ENCODE measurements around the gene HEXD.
"Not testable (repeated sequence)": the region's sequence is repeated elsewhere in the genome, so short reads cannot be mapped to it uniquely, and the experiment has no call there.

Gene HEXD

DNA sequence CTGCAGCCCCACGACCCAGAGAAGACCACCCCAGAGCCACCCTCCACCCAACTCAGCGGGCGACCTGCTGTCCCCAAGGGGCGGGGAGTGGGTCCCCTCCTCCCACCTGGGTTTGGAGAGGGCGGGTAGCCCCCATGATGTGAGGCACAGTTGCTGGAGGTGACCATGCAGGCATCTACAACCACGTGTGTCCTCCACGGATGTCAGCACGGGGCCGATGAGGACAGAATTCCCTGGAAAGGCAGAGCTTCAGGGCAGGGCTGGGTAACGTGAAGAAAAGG is 39.5 kb upstream of the HEXD start:
- TF ChIP-seq CTCF (conservative IDR thresholded peaks at IDR 0.05; ENCODE audit: low read depth), result no peak
- ChIA-PET POLR2A (ENCODE audit: low non-redundant PET) (no interaction called here), CTCF (no interaction called here)
- no peak overlapping the region for H3K27ac ChIP-seq
- no peak for DNase-seq (ENCODE audit: low spot score)

DNA sequence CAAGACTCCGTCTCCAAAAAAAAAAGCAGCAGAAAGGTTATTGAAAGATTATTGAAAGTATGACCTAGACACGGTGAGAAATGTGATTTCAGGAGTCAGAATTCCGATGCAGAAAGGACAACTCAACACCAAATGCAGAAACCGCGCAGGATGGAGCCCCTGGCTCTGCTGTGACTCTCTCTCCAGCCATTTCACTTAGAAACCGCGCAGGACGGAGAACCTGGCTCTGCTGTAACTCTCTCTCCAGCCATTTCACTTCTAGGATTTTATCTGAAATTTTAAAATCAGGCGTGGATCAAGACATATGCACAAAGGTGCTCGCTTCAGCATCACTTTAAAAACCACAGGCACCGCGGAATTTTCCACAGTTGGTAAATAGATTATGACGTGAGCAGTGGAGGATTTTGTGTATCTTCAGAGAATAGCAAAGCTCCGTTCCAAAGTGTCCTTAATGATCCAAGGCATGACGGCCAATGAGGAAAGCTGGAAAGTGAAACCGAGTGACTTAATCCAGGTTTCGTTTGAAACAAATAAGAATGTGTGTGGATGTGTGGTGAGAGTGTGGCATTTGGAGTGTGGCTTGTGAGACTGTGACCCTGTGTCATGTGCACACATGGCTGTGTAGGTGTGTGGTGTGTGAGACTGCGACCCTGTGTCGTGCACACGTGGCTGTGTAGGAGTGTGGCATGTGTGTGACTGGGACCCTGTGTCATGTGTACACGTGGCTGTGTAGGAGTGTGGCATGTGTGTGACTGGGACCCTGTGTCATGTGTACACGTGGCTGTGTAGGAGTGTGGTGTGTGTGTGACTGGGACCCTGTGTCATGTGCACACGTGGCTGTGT is 37.1 kb upstream of the HEXD start:
- no peak overlapping the region for H3K27ac ChIP-seq
- no peak for DNase-seq (ENCODE audit: low spot score)
- ChIA-PET POLR2A (ENCODE audit: low non-redundant PET) (no interaction called here), CTCF (no interaction called here)
- TF ChIP-seq CTCF (conservative IDR thresholded peaks at IDR 0.05; ENCODE audit: low read depth), result no peak

DNA sequence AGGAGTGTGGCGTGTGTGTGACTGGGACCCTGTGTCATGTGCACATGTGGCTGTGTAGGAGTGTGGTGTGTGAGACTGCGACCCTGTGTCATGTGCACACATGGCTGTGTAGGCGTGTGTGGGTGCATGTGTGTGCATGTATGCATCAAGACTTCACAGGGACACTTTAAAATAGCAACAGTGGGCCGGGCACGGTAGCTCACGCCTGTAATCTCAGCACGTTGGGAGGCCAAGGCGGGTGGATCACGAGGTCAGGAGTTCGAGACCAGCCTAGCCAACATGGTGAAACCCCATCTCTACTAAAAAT is 36.5 kb upstream of the HEXD start:
- DNase-seq (ENCODE audit: low spot score); POLR2A ChIA-PET (ENCODE audit: low non-redundant PET); H3K27ac ChIP-seq: not testable (repeated sequence)
- CTCF ChIA-PET, result interaction anchor here (0.6 kb wide), 1 partner anchor 200 kb away, joined by 3 read pairs; no protein-coding TSS in a partner anchor

- POLR2A ChIA-PET (ENCODE audit: low non-redundant PET), result not testable (repeated sequence)
- CTCF ChIA-PET, result interaction anchor here (0.6 kb wide), 1 partner anchor 199 kb away, joined by 3 read pairs; no protein-coding TSS in a partner anchor
Observed at GRCh38 chr17:82382220-82382932, 35.8 kb upstream of the HEXD start.

GRCh38 chr17:82382933-82383255 is 35.3 kb upstream of the HEXD start:
- CTCF ChIA-PET, result no interaction called here
- no peak overlapping the region for H3K27ac ChIP-seq
- no peak for DNase-seq (ENCODE audit: low spot score)
- POLR2A ChIA-PET (ENCODE audit: low non-redundant PET), result no interaction called here
- TF ChIP-seq CTCF (conservative IDR thresholded peaks at IDR 0.05; ENCODE audit: low read depth), result no peak

More at GRCh38 chr17:82382220-82382932, 35.8 kb upstream of the HEXD start:
- not testable (repeated sequence) for H3K27ac ChIP-seq; DNase-seq (ENCODE audit: low spot score)

DNA sequence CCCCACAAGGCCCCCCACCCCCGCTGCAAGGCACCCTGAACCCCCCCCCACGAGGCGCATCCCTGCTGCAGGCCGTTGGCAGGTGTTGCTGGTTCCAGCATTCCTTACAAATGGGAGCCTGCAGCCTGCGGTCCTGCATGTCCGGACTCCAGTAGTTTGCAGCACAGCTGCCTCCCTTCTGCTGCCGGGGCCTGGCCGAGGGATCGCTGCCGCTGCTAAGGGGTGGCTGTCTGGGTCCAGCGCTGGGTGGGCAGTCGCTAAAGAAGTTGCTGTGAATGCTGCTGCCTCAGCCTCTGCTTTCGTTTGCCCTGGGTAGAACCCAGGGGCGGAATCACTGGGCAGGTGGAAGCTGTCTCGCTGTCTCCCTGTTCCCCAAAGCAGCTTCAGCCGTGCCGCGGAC is 34.7 kb upstream of the HEXD start:
- no peak for TF ChIP-seq CTCF (conservative IDR thresholded peaks at IDR 0.05; ENCODE audit: low read depth)
- CTCF ChIA-PET, result interaction anchor here (0.5 to 1.2 kb wide), 3 partner anchors 13 to 584 kb away, joined by 3 to 4 read pairs (median 3); no protein-coding TSS in a partner anchor
- no peak for DNase-seq (ENCODE audit: low spot score)
- POLR2A ChIA-PET (ENCODE audit: low non-redundant PET), result no interaction called here
- peak overlapping the region; percentile 74; the same call in 1 of the 2 replicates for H3K27ac ChIP-seq

DNA sequence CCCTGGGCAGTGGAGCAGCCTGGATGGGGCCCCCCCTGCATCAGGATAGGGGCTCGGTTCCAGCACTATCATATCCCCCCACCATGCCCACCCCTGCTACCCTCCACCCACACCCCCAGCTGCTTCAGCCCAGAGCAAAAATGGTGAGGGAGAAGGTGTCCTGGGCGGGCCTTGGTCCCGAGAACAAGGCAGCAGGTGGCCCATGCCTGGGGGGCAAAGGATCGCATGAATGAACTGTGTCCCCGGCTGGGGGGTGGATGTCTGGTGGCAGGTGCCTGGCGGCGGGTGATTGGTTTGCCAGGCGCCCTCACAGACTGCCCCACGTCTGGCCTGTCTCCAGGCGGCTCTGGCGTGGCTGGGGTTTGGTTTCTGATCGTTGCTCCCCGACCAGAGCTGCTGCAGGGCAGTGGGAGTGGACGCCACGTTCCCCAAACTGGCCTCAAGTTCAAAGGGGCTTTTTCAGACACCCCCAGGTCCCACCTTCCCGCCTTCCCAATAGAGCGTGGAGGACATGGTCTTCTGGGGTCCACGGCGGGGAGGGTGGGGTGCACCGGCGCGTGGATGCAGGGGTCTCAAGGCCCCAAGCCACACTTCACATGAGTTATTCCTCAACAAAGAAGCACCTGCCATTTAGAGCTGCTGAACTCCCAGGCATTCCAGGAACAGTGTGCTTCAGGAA is 34.0 kb upstream of the HEXD start:
- ChIA-PET CTCF (interaction anchor here (0.5 to 1.2 kb wide), 8 partner anchors 11 to 583 kb away, joined by 3 to 6 read pairs (median 3); partner anchors contain the start of gene UTS2R), POLR2A (ENCODE audit: low non-redundant PET) (no interaction called here)
- DNase-seq (ENCODE audit: low spot score), result no peak
- H3K27ac ChIP-seq, result peak overlapping the region; percentile 74
- no peak for TF ChIP-seq CTCF (conservative IDR thresholded peaks at IDR 0.05; ENCODE audit: low read depth)
